ENCODE results near the gene CTNNBIP1.

Gene CTNNBIP1

GRCh38 chr1:9903801-9904527, 6.1 kb downstream of the CTNNBIP1 start:
- no peak for DNase-seq

- no peak for DNase-seq
These were observed 8.0 kb downstream of the CTNNBIP1 start for GRCh38 chr1:9902060-9902452.

- DNase-seq: no peak
These were observed 8.7 kb downstream of the CTNNBIP1 start for GRCh38 chr1:9901148-9902059.

- DNase-seq: no peak
These were observed 9.7 kb downstream of the CTNNBIP1 start for GRCh38 chr1:9900142-9901043.

GRCh38 chr1:9894115-9894514, 16.0 kb downstream of the CTNNBIP1 start:
- DNase-seq: no peak

- DNase-seq: no peak
These were observed 17.2 kb downstream of the CTNNBIP1 start for GRCh38 chr1:9892563-9893528.

GRCh38 chr1:9891207-9891606, 18.9 kb downstream of the CTNNBIP1 start:
- no peak for DNase-seq

GRCh38 chr1:9890224-9890731, 19.8 kb downstream of the CTNNBIP1 start:
- DNase-seq: no peak

GRCh38 chr1:9889411-9889810, 20.7 kb downstream of the CTNNBIP1 start:
- no peak for DNase-seq

GRCh38 chr1:9888886-9889285, 21.2 kb downstream of the CTNNBIP1 start:
- DNase-seq: no peak

- no peak for DNase-seq
These were observed 23.0 kb downstream of the CTNNBIP1 start for GRCh38 chr1:9887070-9887469.

- no peak for DNase-seq
These were observed 23.9 kb downstream of the CTNNBIP1 start for GRCh38 chr1:9886092-9886742.

GRCh38 chr1:9884805-9885204, 25.3 kb downstream of the CTNNBIP1 start:
- no peak for DNase-seq

GRCh38 chr1:9883585-9884449, 26.3 kb downstream of the CTNNBIP1 start:
- no peak for DNase-seq

GRCh38 chr1:9882945-9883303, 27.1 kb downstream of the CTNNBIP1 start:
- no peak for DNase-seq

GRCh38 chr1:9882296-9882944, 27.6 kb downstream of the CTNNBIP1 start:
- DNase-seq: no peak

- DNase-seq: no peak
These were observed 28.2 kb downstream of the CTNNBIP1 start for GRCh38 chr1:9881838-9882249.

GRCh38 chr1:9878404-9878803, 31.7 kb downstream of the CTNNBIP1 start:
- DNase-seq: no peak

GRCh38 chr1:9877962-9878361, 32.1 kb downstream of the CTNNBIP1 start:
- no peak for DNase-seq

GRCh38 chr1:9875636-9876000, 34.5 kb downstream of the CTNNBIP1 start:
- no peak for DNase-seq
